DMS79 treated with DMSO at 0.1 percent for 48 hours (cell line): Measurements from ENCODE around the gene CNTD1.
"Not testable (repeated sequence)": the region's sequence is repeated elsewhere in the genome, so short reads cannot be mapped to it uniquely, and the experiment has no call there.

Experiments
- DNase-seq: peaks from one replicate; lab custom pipeline; 2025; lab: John Stamatoyannopoulos, UW

Gene CNTD1

GRCh38 chr17:42846594-42847280 is 48.1 kb downstream of the CNTD1 start:
- DNase-seq = no peak

GRCh38 chr17:42848093-42848492 is 49.4 kb downstream of the CNTD1 start:
- DNase-seq = no peak

- DNase-seq = no peak
Measured at GRCh38 chr17:42849031-42849430, 50.4 kb downstream of the CNTD1 start.

GRCh38 chr17:42849451-42850181 is 51.0 kb downstream of the CNTD1 start:
- no peak for DNase-seq

GRCh38 chr17:42850954-42851353 is 52.3 kb downstream of the CNTD1 start, which contains the start of gene AOC3:
AOC3 (plus strand) TSS chr17:42851199; CDS start chr17:42851344, 145 bp downstream.
- DNase-seq = no peak

GRCh38 chr17:42851371-42852240 is 52.9 kb downstream of the CNTD1 start:
- DNase-seq = not testable (repeated sequence)

- DNase-seq = no peak
Measured at GRCh38 chr17:42852351-42852750, 53.7 kb downstream of the CNTD1 start.

- DNase-seq = no peak
Measured at GRCh38 chr17:42853004-42853403, 54.3 kb downstream of the CNTD1 start.

- no peak for DNase-seq
Measured at GRCh38 chr17:42853597-42853967, 54.9 kb downstream of the CNTD1 start.

GRCh38 chr17:42853968-42854790 is 55.5 kb downstream of the CNTD1 start:
- no peak for DNase-seq

- no peak for DNase-seq
Measured at GRCh38 chr17:42855048-42855596, 56.5 kb downstream of the CNTD1 start.

- DNase-seq = not testable (repeated sequence)
Measured at GRCh38 chr17:42856093-42856492, 57.4 kb downstream of the CNTD1 start.

GRCh38 chr17:42856516-42856915 is 57.9 kb downstream of the CNTD1 start:
- DNase-seq = not testable (repeated sequence)

- no peak for DNase-seq
Measured at GRCh38 chr17:42857389-42857788, 58.7 kb downstream of the CNTD1 start.
